HCT116 (cell line): ENCODE measurements around the gene CD22. TPM values are rescaled to one million over a fixed set of nuclear protein-coding genes. Genes with fewer than 3 reads are reported as not detected.

Experiments
- ATAC-seq: fragments of 200-7000 bp; cut with Tn5 transposase; 2 replicates; pipeline ENCODE4 v1.9.1; 2020; ENCODE audit warnings: mild to moderate bottlenecking, moderate library complexity
- BruUV-seq: library from RNA; stranded (reverse); fragments of 400-500 nt; replicated peaks from 2 replicates; lab custom pipeline; 2021; lab: Mats Ljungman, UMichigan
- CTCF ChIA-PET: fragments of 300-600 bp; sonication (Branson Sonifier 250); formaldehyde crosslinking; loops from one replicate; lab custom pipeline; 2021; ENCODE audit warnings: antibody characterized with exemption; lab: Charles Lee
- POLR2A ChIA-PET: fragments of 300-600, 350-600 bp; sonication (Branson Sonifier 250); formaldehyde crosslinking; loops from one replicate; lab custom pipeline; 2021; ENCODE audit warnings: antibody characterized with exemption; lab: Charles Lee
- RAD21 ChIA-PET, 2 experiments: fragments of 300-600 bp; sonication (Branson Sonifier 250); formaldehyde crosslinking; loops; one replicate each; lab custom pipeline; 2023; ENCODE audit warnings: low total read pairs in 2 of 2; ENCODE audit not compliant: uncharacterized antibody in 2 of 2, unreplicated experiment in 2 of 2, low non-redundant PET in 1 of 2; lab: Charles Lee
- DNase-seq: peaks from one replicate; pipeline ENCODE4 v3.0.0-alpha.2; 2010; ENCODE audit warnings: low read depth, low spot score
- H2AFZ ChIP-seq: fragments of 200-600 bp; shearing (Covaris generic), sonication (generic); 2 replicates; pipeline ENCODE4 v1.6.1; 2017; ENCODE audit warnings: low read depth, mixed run types, mixed read lengths, antibody characterized with exemption, low read length; ENCODE audit not compliant: poor library complexity, severe bottlenecking
- H3K27ac ChIP-seq: 2 replicates; pipeline ENCODE4 v1.5.1; 2012; ENCODE audit warnings: low read depth, low read length
- H3K27me3 ChIP-seq: fragments of 200-600 bp; sonication (generic); 2 replicates; pipeline ENCODE4 v1.6.1; 2016; ENCODE audit warnings: mixed run types, low read length, mixed read lengths; ENCODE audit not compliant: insufficient read depth
- H3K36me3 ChIP-seq, 2 experiments: fragments of 200-500 bp in 1 of 2; fragments of 200-600 bp in 1 of 2; sonication (Bioruptor generic) in 1 of 2; sonication (generic) in 1 of 2; 2 replicates each; pipeline versions ENCODE4 v1.5.1 to v1.6.1; 2014 to 2016; ENCODE audit warnings: low read length in 2 of 2, inconsistent platforms in 1 of 2, mixed read lengths in 1 of 2, mixed run types in 1 of 2; ENCODE audit not compliant: insufficient read depth in 2 of 2, control insufficient read depth in 1 of 2
- H3K4me1 ChIP-seq, 2 experiments: fragments of 200-600 bp in 1 of 2; sonication (generic) in 1 of 2; 2 replicates each; pipeline versions ENCODE4 v1.5.1 to v1.6.1; 2012 to 2017; ENCODE audit warnings: low read length in 2 of 2, inconsistent platforms in 1 of 2, mild to moderate bottlenecking in 1 of 2, mixed read lengths in 1 of 2, mixed run types in 1 of 2, moderate library complexity in 1 of 2; ENCODE audit not compliant: insufficient read depth in 2 of 2, control insufficient read depth in 1 of 2
- H3K4me2 ChIP-seq: fragments of 200-600 bp; sonication (generic); 2 replicates; pipeline ENCODE4 v1.6.1; 2017; ENCODE audit warnings: mixed run types, low read length, mixed read lengths
- H3K4me3 ChIP-seq, 2 experiments: fragments of 200-600 bp in 1 of 2; sonication (generic) in 1 of 2; replicated peaks in 1 of 2; 2 replicates each; pipeline ENCODE4 v1.5.1; 2011 to 2016; ENCODE audit warnings: low read length in 2 of 2, control low read depth in 1 of 2, low read depth in 1 of 2, mild to moderate bottlenecking in 1 of 2, mixed read lengths in 1 of 2, mixed run types in 1 of 2
- H3K79me2 ChIP-seq: fragments of 200-600 bp; sonication (generic); 2 replicates; pipeline ENCODE4 v1.6.1; 2017; ENCODE audit warnings: mild to moderate bottlenecking, mixed run types, low read length, moderate library complexity, mixed read lengths; ENCODE audit not compliant: insufficient read depth
- H3K9ac ChIP-seq: fragments of 200-600 bp; sonication (generic); 2 replicates; pipeline ENCODE4 v1.6.1; 2016; ENCODE audit warnings: low read length, mixed read lengths
- H3K9me2 ChIP-seq: fragments of 200-600 bp; sonication (generic), shearing (Covaris generic); 2 replicates; pipeline ENCODE4 v1.6.1; 2017; ENCODE audit warnings: mixed run types, mild to moderate bottlenecking, moderate library complexity; ENCODE audit not compliant: insufficient read depth
- H3K9me3 ChIP-seq, 2 experiments: fragments of 200-500 bp in 1 of 2; fragments of 200-600 bp in 1 of 2; sonication (Bioruptor generic) in 1 of 2; sonication (generic) in 1 of 2; 2 replicates each; pipeline ENCODE4 v1.6.1; 2014 to 2017; ENCODE audit warnings: low read length in 2 of 2, mixed read lengths in 2 of 2, inconsistent platforms in 1 of 2, low read depth in 1 of 2, mild to moderate bottlenecking in 1 of 2, mixed run types in 1 of 2, moderate library complexity in 1 of 2; ENCODE audit not compliant: control insufficient read depth in 1 of 2, insufficient read depth in 1 of 2
- H4K20me1 ChIP-seq: fragments of 200-600 bp; sonication (generic), shearing (Covaris generic); 2 replicates; pipeline ENCODE4 v1.6.1; 2017; ENCODE audit warnings: mixed run types, mild to moderate bottlenecking, moderate library complexity; ENCODE audit not compliant: insufficient read depth
- EZH2phosphoT487 ChIP-seq: fragments of 200-600 bp; IDR thresholded peaks from 2 replicates; pipeline ENCODE4 v1.6.1; 2018; ENCODE audit warnings: antibody characterized with exemption, borderline replicate concordance
- REST ChIP-seq: IDR thresholded peaks from 2 replicates; pipeline ENCODE4 v1.6.1; 2012; ENCODE audit warnings: low read depth
- TCF7L2 ChIP-seq: IDR thresholded peaks from 2 replicates; pipeline ENCODE4 v1.7.0; 2011; ENCODE audit warnings: borderline replicate concordance, inconsistent platforms; ENCODE audit not compliant: insufficient read depth, insufficient read length; ENCODE audit errors: extremely low read depth
- ZBTB33 ChIP-seq: IDR thresholded peaks from 2 replicates; pipeline ENCODE4 v1.6.1; 2011; ENCODE audit warnings: mild to moderate bottlenecking, low read length, moderate library complexity; ENCODE audit not compliant: insufficient replicate concordance; ENCODE audit errors: extremely low read depth
- intact Hi-C: fragments of 100-400 bp; cut with micrococcal nuclease; formaldehyde crosslinking; loops from 2 replicates; pipeline ENCODE4 v1.10.0; 2022
- total RNA-seq: library from RNA; stranded (reverse); gene quantifications from one replicate; pipeline ENCODE4 v1.2.1, GENCODE V29; 2021; ENCODE audit not compliant: unreplicated experiment

The CD22 gene
- total RNA-seq, 1 experiment from 2014 or later, result 7.0 TPM

- RAD21 ChIA-PET, result no interaction called here
- no peak for ATAC-seq
- no peak overlapping the region for H3K4me3 ChIP-seq
- TF ChIP-seq ZBTB33 (no peak), TCF7L2 (no peak), EZH2phosphoT487 (no peak), REST (no peak)
- TF ChIP-seq, all 23 proteins: peak for 0
- H4K20me1 ChIP-seq, result no peaks in the 10 kb centered on the region
- no peak for DNase-seq
- no peak overlapping the region for H3K27ac ChIP-seq
- POLR2A ChIA-PET, result no interaction called here
- no peaks in the 10 kb centered on the region for H3K9me2 ChIP-seq
- H3K4me2 ChIP-seq, result no peak overlapping the region
- H3K36me3 ChIP-seq, result no peaks in the 10 kb centered on the region
- H3K27me3 ChIP-seq, result no peaks in the 10 kb centered on the region
- H3K9me3 ChIP-seq, result no peaks in the 10 kb centered on the region
- H3K9ac ChIP-seq, result no peak overlapping the region
- CTCF ChIA-PET, result no interaction called here
- no peak overlapping the region for H2AFZ ChIP-seq
- no peaks in the 10 kb centered on the region for H3K4me1 ChIP-seq
- BruUV-seq, result no TSS peak
- H3K79me2 ChIP-seq, result no peaks in the 10 kb centered on the region
- intact Hi-C loops, result no loop called here
These were observed 12.7 kb downstream of the CD22 start for GRCh38 chr19:35341565-35342225.
